Activated T-cell treated with anti-CD3 and anti-CD28 coated beads, Interleukin-2, amount 50 U/mL, for 72 hours (primary cell): Measurements from ENCODE around the gene PDGFRB. TPM values are rescaled to one million over a fixed set of nuclear protein-coding genes. Genes with fewer than 3 reads are reported as not detected.

ENCODE experiments used
- ATAC-seq, 2 donors: fragments of 150-1000 bp; cut with Tn5 transposase; replicated peaks in 1 of 2; 2 replicates each; pipeline ENCODE4 v1.10.0; 2021; ENCODE audit warnings: moderate library complexity in 2 of 2, mild to moderate bottlenecking in 1 of 2
- DNase-seq, 2 donors: peaks; one replicate each; pipeline ENCODE4 v3.0.0; 2021 to 2022; ENCODE audit warnings: mixed read lengths in 1 of 2
- H3K27ac Mint-ChIP-seq: one replicate; pipeline ENCODE4 v1.8.0; 2022; ENCODE audit warnings: mild to moderate bottlenecking, moderate library complexity, mixed read lengths
- H3K27me3 Mint-ChIP-seq: one replicate; pipeline ENCODE4 v1.8.0; 2022; ENCODE audit warnings: low read depth, mixed read lengths
- H3K36me3 Mint-ChIP-seq, 2 donors: one replicate each; pipeline ENCODE4 v1.8.0; 2022; ENCODE audit warnings: mixed read lengths in 2 of 2, mild to moderate bottlenecking in 1 of 2; ENCODE audit not compliant: insufficient read depth in 2 of 2
- H3K4me1 Mint-ChIP-seq: one replicate; pipeline ENCODE4 v1.8.0; 2022; ENCODE audit warnings: low read depth, mixed read lengths
- H3K4me3 Mint-ChIP-seq, 2 donors: one replicate each; pipeline ENCODE4 v1.8.0; 2022; ENCODE audit warnings: mild to moderate bottlenecking in 2 of 2, mixed read lengths in 2 of 2, moderate library complexity in 2 of 2
- H3K9me3 Mint-ChIP-seq, 2 donors: one replicate each; pipeline ENCODE4 v1.8.0; 2022; ENCODE audit warnings: mixed read lengths in 2 of 2
- total RNA-seq, 2 donors: library from RNA; stranded (reverse); gene quantifications; one replicate each; pipeline ENCODE4 v1.2.3, GENCODE V29; 2022

PDGFRB gene
- total RNA-seq, 2 donors from 2014 or later, result 0.34 to 1.1 TPM

GRCh38 chr5:150114102-150114641 is 41.5 kb downstream of the PDGFRB start:
- no peaks in the 10 kb centered on the region for H3K36me3 Mint-ChIP-seq
- no peaks in the 10 kb centered on the region for H3K9me3 Mint-ChIP-seq
- no peaks in the 10 kb centered on the region for H3K4me1 Mint-ChIP-seq
- H3K4me3 Mint-ChIP-seq, result no peak overlapping the region
- H3K27ac Mint-ChIP-seq, result no peak overlapping the region
- no peaks in the 10 kb centered on the region for H3K27me3 Mint-ChIP-seq
- ATAC-seq (no peak), DNase-seq (no peak)

GRCh38 chr5:150113047-150113744 is 42.4 kb downstream of the PDGFRB start:
- H3K4me3 Mint-ChIP-seq, result no peak overlapping the region
- ATAC-seq (no peak), DNase-seq (no peak)
- no peaks in the 10 kb centered on the region for H3K9me3 Mint-ChIP-seq
- H3K36me3 Mint-ChIP-seq, result no peaks in the 10 kb centered on the region
- H3K27ac Mint-ChIP-seq, result no peak overlapping the region
- H3K27me3 Mint-ChIP-seq, result no peaks in the 10 kb centered on the region
- H3K4me1 Mint-ChIP-seq, result no peaks in the 10 kb centered on the region

GRCh38 chr5:150112201-150113046 is 43.2 kb downstream of the PDGFRB start:
- Mint-ChIP-seq H3K27ac (no peak overlapping the region), H3K27me3 (no peaks in the 10 kb centered on the region)
- no peak for ATAC-seq

GRCh38 chr5:150111122-150111521 is 44.5 kb downstream of the PDGFRB start:
- Mint-ChIP-seq H3K27ac (no peak overlapping the region), H3K36me3 (no peaks in the 10 kb centered on the region), H3K9me3 (no peaks in the 10 kb centered on the region), H3K4me1 (no peaks in the 10 kb centered on the region), H3K4me3 (no peak overlapping the region), H3K27me3 (no peaks in the 10 kb centered on the region)
- ATAC-seq (no peak), DNase-seq (no peak)

More at GRCh38 chr5:150112201-150113046, 43.2 kb downstream of the PDGFRB start:
- Mint-ChIP-seq H3K9me3 (no peaks in the 10 kb centered on the region), H3K36me3 (no peaks in the 10 kb centered on the region), H3K4me1 (no peaks in the 10 kb centered on the region), H3K4me3 (no peak overlapping the region)
- DNase-seq, result no peak

- Mint-ChIP-seq H3K4me3 (no peak overlapping the region), H3K36me3 (no peaks in the 10 kb centered on the region), H3K27me3 (no peaks in the 10 kb centered on the region), H3K9me3 (no peaks in the 10 kb centered on the region), H3K27ac (no peak overlapping the region), H3K4me1 (no peaks in the 10 kb centered on the region)
- ATAC-seq, result no peak
- DNase-seq, result no peak
These were observed 45.7 kb downstream of the PDGFRB start for GRCh38 chr5:150109921-150110320.

- no peak for ATAC-seq
- H3K9me3 Mint-ChIP-seq, result no peaks in the 10 kb centered on the region
- no peaks in the 10 kb centered on the region for H3K36me3 Mint-ChIP-seq
- H3K27me3 Mint-ChIP-seq, result no peaks in the 10 kb centered on the region
- H3K4me3 Mint-ChIP-seq, result no peak overlapping the region
- no peak for DNase-seq
- no peaks in the 10 kb centered on the region for H3K4me1 Mint-ChIP-seq
- H3K27ac Mint-ChIP-seq, result no peak overlapping the region
These were observed 46.7 kb downstream of the PDGFRB start for GRCh38 chr5:150108711-150109514.

- Mint-ChIP-seq H3K4me3 (no peak overlapping the region), H3K4me1 (no peaks in the 10 kb centered on the region), H3K27me3 (no peaks in the 10 kb centered on the region), H3K27ac (no peak overlapping the region), H3K9me3 (no peaks in the 10 kb centered on the region), H3K36me3 (no peaks in the 10 kb centered on the region)
- ATAC-seq (no peak), DNase-seq (no peak)
These were observed 47.7 kb downstream of the PDGFRB start for GRCh38 chr5:150107909-150108447.

GRCh38 chr5:150106674-150107426 is 48.8 kb downstream of the PDGFRB start:
- no peak for DNase-seq
- Mint-ChIP-seq H3K27me3 (no peaks in the 10 kb centered on the region), H3K9me3 (no peaks in the 10 kb centered on the region), H3K4me3 (no peak overlapping the region), H3K27ac (no peak overlapping the region), H3K4me1 (no peaks in the 10 kb centered on the region), H3K36me3 (no peaks in the 10 kb centered on the region)
- ATAC-seq, result no peak

GRCh38 chr5:150105928-150106615 is 49.6 kb downstream of the PDGFRB start:
- Mint-ChIP-seq H3K4me3 (no peak overlapping the region), H3K36me3 (no peaks in the 10 kb centered on the region), H3K4me1 (no peaks in the 10 kb centered on the region), H3K27ac (no peak overlapping the region), H3K9me3 (no peaks in the 10 kb centered on the region), H3K27me3 (no peaks in the 10 kb centered on the region)
- no peak for ATAC-seq
- DNase-seq, result no peak

- DNase-seq (no peak), ATAC-seq (no peak)
- no peaks in the 10 kb centered on the region for H3K27me3 Mint-ChIP-seq
- H3K9me3 Mint-ChIP-seq, result no peaks in the 10 kb centered on the region
- no peaks in the 10 kb centered on the region for H3K4me1 Mint-ChIP-seq
- no peak overlapping the region for H3K4me3 Mint-ChIP-seq
- H3K36me3 Mint-ChIP-seq, result no peaks in the 10 kb centered on the region
- H3K27ac Mint-ChIP-seq, result no peak overlapping the region
These were observed 51.1 kb downstream of the PDGFRB start for GRCh38 chr5:150104550-150104870.

GRCh38 chr5:150103678-150104549 is 51.7 kb downstream of the PDGFRB start:
- H3K4me3 Mint-ChIP-seq, result no peak overlapping the region
- H3K4me1 Mint-ChIP-seq, result no peaks in the 10 kb centered on the region
- H3K36me3 Mint-ChIP-seq, result no peaks in the 10 kb centered on the region
- H3K27ac Mint-ChIP-seq, result no peak overlapping the region
- H3K27me3 Mint-ChIP-seq, result no peaks in the 10 kb centered on the region
- DNase-seq (no peak), ATAC-seq (no peak)
- no peaks in the 10 kb centered on the region for H3K9me3 Mint-ChIP-seq
